ENCODE results near the gene GNAS. TPM values are rescaled to one million over a fixed set of nuclear protein-coding genes. Genes with fewer than 3 reads are reported as not detected.

GNAS gene
- total RNA-seq, 4 donors from 2014 or later, result 513 to 854 (median 781) TPM

DNA sequence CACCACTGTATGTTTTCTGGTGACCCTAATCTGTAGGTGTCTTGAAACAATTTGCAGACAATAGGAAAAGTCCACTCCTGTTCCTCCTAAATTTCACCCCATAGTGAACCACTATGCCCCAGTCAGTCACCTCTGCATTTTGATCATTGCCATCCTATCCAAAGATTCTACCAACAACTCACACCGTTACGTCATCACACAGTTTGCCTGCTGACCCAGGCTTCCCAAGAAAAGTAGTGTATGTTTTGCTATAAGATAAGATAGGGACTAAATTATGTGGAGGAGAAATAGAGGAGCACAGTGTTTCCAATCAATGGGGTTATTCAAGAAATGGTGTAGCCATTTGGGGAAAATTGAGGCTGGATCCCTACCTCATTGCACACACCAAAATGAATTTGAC, 58.8 kb downstream of the GNAS start:
- in situ Hi-C loops (cut with MboI; ENCODE audit: low sequenced_read_pairs in 4 of 4) (no loop called here), intact Hi-C loops (cut with DNase I; ENCODE audit: low total_unique reads) (no loop called here)
- no peaks in the 10 kb centered on the region for H3K27me3 ChIP-seq
- peaks cover 0 to 38% of the 10 kb centered on the region in 2 donors for H3K36me3 ChIP-seq
- no peak for ATAC-seq
- H3K9me3 ChIP-seq, result no peaks in the 10 kb centered on the region
- no peak for TF ChIP-seq POLR2A (IDR thresholded peaks at IDR 0.05)
- TF ChIP-seq, protein P1, sequence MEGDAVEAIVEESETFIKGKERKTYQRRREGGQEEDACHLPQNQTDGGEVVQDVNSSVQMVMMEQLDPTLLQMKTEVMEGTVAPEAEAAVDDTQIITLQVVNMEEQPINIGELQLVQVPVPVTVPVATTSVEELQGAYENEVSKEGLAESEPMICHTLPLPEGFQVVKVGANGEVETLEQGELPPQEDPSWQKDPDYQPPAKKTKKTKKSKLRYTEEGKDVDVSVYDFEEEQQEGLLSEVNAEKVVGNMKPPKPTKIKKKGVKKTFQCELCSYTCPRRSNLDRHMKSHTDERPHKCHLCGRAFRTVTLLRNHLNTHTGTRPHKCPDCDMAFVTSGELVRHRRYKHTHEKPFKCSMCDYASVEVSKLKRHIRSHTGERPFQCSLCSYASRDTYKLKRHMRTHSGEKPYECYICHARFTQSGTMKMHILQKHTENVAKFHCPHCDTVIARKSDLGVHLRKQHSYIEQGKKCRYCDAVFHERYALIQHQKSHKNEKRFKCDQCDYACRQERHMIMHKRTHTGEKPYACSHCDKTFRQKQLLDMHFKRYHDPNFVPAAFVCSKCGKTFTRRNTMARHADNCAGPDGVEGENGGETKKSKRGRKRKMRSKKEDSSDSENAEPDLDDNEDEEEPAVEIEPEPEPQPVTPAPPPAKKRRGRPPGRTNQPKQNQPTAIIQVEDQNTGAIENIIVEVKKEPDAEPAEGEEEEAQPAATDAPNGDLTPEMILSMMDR (IDR thresholded peaks at IDR 0.05 in 4 of 5, conservative IDR thresholded peaks at IDR 0.05 in 1 of 5), result no peak
- no peak overlapping the region for H3K4me3 ChIP-seq
- H3K4me1 ChIP-seq, result peaks cover 27 to 29% of the 10 kb centered on the region in 2 donors
- no peak overlapping the region for H3K27ac ChIP-seq
- DNase-seq, result no peak

DNA sequence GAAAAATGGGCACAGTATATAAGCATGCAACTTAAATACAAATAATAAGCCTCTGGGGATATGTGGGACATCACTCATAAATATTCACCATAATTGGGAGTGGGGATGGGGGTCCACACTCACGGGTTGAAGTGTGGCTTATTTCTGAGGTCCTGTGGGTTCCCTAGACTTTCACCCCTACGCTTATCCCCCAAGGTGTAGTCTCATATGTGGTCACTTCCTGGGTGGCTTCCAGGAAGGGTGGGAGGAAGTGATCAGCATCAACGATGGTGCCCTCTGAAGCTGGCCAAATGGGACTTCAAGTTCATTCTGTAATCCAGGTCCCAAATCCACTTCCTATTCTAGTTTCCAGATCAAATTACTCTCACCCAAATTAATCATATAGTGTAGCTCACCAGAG, 59.5 kb downstream of the GNAS start:
- ATAC-seq (no peak), DNase-seq (no peak)
- Histone ChIP-seq H3K36me3 (peaks cover 0 to 34% of the 10 kb centered on the region in 2 donors), H3K4me3 (no peak overlapping the region), H3K27me3 (no peaks in the 10 kb centered on the region), H3K27ac (no peak overlapping the region), H3K4me1 (peaks cover 20 to 23% of the 10 kb centered on the region in 2 donors), H3K9me3 (no peaks in the 10 kb centered on the region)
- in situ Hi-C loops (cut with MboI; ENCODE audit: low sequenced_read_pairs in 4 of 4), result no loop called here
- intact Hi-C loops (cut with DNase I; ENCODE audit: low total_unique reads), result no loop called here
- TF ChIP-seq, protein P1 (IDR thresholded peaks at IDR 0.05 in 4 of 5, conservative IDR thresholded peaks at IDR 0.05 in 1 of 5), result no peak
- TF ChIP-seq POLR2A (IDR thresholded peaks at IDR 0.05), result no peak

DNA sequence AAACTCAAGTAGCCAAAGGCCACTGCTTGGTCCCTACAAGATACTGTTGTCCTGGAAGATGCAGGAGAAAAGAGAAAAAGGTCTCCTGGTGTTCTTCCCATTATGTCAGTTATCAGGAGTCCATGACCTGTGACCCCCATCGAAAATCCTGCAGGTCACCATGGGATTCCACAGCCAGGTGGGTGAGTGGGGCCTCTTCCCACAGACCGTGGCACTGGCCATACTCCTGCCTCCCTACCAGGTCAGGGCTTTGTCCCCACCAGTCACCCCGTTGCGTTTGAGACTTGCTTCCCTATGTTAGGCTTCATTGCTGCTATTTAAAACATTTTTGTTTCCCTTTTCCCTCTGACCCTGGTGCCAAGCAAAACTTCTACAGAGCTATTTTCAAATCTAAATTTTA, 60.6 kb downstream of the GNAS start:
- intact Hi-C loops (cut with DNase I; ENCODE audit: low total_unique reads), result no loop called here
- H3K4me3 ChIP-seq, result no peak overlapping the region
- H3K27me3 ChIP-seq, result no peaks in the 10 kb centered on the region
- in situ Hi-C loops (cut with MboI; ENCODE audit: low sequenced_read_pairs in 4 of 4), result no loop called here
- DNase-seq, result no peak
- H3K36me3 ChIP-seq, result peaks cover 0 to 34% of the 10 kb centered on the region in 2 donors
- no peak for ATAC-seq
- peaks cover 11 to 14% of the 10 kb centered on the region in 2 donors for H3K4me1 ChIP-seq
- H3K9me3 ChIP-seq, result no peaks in the 10 kb centered on the region
- no peak for TF ChIP-seq POLR2A (IDR thresholded peaks at IDR 0.05)
- TF ChIP-seq, protein P1 (IDR thresholded peaks at IDR 0.05 in 4 of 5, conservative IDR thresholded peaks at IDR 0.05 in 1 of 5), result no peak
- no peak overlapping the region for H3K27ac ChIP-seq

DNA sequence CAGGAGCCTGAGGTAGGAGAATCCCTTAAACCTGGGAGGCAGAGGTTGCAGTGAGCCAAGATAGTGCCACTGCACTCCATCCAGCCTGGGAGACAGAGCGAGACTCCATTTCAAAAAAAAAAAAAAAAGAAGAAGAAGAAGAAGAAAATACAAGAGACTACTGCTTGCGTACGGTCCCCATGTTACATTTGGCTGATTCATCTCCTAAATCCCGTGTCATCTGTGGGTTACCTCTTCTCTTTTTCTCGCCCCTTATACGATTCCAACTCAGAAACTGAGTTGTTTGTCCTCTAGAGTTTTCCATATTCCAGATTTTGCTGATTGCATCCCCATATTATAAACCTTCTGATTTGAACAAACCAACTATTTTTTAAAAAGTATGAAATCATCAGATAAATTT, 66.1 kb downstream of the GNAS start:
- in situ Hi-C loops (cut with MboI; ENCODE audit: low sequenced_read_pairs in 4 of 4), result no loop called here
- TF ChIP-seq POLR2A (IDR thresholded peaks at IDR 0.05), result no peak
- TF ChIP-seq, protein P1 (IDR thresholded peaks at IDR 0.05 in 4 of 5, conservative IDR thresholded peaks at IDR 0.05 in 1 of 5), result no peak

DNA sequence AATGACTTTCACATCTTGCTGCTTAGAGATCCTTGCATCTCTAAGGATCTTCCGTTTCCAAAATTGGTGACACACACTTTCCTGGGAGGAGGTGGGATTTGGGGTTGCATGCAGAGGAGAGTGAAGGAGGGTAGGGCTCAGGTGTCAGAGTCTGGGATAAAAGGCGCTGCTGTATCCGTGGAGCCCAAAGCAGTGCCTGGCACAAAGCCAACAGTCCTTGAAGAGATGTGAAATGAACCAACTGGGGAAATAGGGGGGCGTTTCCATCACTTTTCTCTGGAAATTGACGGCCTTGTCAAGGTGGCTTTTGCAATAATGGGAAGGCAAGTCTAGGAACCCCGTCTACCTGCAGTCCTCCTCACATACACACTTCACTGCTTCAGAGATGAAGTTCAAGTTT, 69.0 kb downstream of the GNAS start:
- peaks cover 6 to 12% of the 10 kb centered on the region in 2 donors for H3K4me1 ChIP-seq
- H3K27me3 ChIP-seq, result no peaks in the 10 kb centered on the region
- H3K27ac ChIP-seq, result no peak overlapping the region
- TF ChIP-seq, protein P1 (IDR thresholded peaks at IDR 0.05 in 4 of 5, conservative IDR thresholded peaks at IDR 0.05 in 1 of 5), result no peak
- TF ChIP-seq POLR2A (IDR thresholded peaks at IDR 0.05), result no peak
- H3K4me3 ChIP-seq, result no peak overlapping the region
- no peak for ATAC-seq
- H3K9me3 ChIP-seq, result no peaks in the 10 kb centered on the region
- no peak for DNase-seq
- in situ Hi-C loops (cut with MboI; ENCODE audit: low sequenced_read_pairs in 4 of 4) (no loop called here), intact Hi-C loops (cut with DNase I; ENCODE audit: low total_unique reads) (no loop called here)
- H3K36me3 ChIP-seq, result no peaks in the 10 kb centered on the region

More for the DNA sequence above, 66.1 kb downstream of the GNAS start:
- ATAC-seq (no peak), DNase-seq (no peak)
- Histone ChIP-seq H3K27ac (no peak overlapping the region), H3K4me1 (peaks cover 6 to 9% of the 10 kb centered on the region in 2 donors), H3K4me3 (no peak overlapping the region), H3K9me3 (no peaks in the 10 kb centered on the region), H3K27me3 (no peaks in the 10 kb centered on the region), H3K36me3 (no peaks in the 10 kb centered on the region)
- intact Hi-C loops (cut with DNase I; ENCODE audit: low total_unique reads), result no loop called here
